Measurements from ENCODE around the gene APOD.
"Not testable (repeated sequence)": the region's sequence is repeated elsewhere in the genome, so short reads cannot be mapped to it uniquely, and the experiment has no call there.

The APOD gene

DNA sequence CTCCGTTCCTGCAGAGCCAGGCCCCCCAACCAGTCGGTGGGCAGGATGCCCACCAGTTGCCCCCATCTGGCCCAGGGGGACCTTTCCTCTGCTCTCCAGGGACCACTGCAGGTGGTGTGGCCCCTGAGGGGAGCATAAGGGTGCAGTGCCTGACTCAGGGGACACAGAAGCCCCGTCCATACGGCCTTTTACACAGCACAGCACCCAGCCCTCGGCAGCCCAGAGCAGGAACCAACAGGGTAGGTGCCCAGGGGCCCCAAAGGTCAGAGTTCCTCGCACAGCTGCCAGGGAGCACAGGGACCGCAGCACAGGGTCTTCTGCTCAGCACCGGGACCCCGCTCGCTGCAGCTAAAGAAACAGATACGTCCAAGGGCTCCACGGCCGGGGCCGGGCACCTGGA, 40.4 kb upstream of the APOD start:
- not testable (repeated sequence) for H3K9me3 ChIP-seq (replicated peaks in 1 of 11); H4K20me1 ChIP-seq

DNA sequence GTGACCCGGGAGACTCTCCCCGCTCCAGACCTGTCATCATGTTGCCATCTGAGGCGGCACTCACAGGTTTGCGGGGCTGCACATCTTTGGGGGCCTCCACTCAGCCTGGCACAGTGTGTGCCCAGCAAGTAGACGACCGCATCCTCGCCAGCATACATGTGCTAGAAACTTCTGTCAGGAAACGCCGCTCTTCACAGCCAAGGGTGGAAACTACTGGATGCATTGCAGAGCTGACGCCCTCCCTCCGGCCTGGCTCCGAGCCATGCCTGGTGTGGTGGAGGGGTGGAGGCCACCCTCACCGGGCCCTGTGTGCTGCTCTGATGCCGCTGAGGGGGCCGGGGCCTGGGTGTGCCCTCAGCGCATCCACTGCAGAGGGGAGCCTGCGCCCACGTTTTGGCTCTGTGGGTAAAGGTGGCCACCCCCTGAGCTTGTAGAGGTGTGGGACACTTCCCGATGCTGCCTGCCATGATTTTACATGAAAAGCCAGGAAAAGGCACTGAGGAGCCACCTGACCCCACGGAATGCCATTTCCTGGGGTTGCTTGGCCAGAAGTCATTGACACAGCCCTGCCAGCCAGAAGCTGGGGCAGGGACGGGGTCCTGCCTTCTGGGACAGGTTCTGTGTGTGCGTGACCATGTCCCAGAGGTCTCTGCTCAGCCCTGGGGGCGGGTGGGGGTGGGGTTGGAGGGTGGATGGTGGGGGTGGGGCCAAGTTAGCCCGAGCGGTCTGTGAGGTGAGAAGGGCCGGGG, 39.7 kb upstream of the APOD start:
- not testable (repeated sequence) for H3K9ac ChIP-seq; H3K27ac ChIP-seq; H3K4me2 ChIP-seq; H3K36me3 ChIP-seq; H3K9me3 ChIP-seq (replicated peaks in 1 of 11); H3K4me3 ChIP-seq; H4K20me1 ChIP-seq
- peaks cover 0 to 13% (median 0%) of the 10 kb centered on the region in 11 experiments; a peak in 8 of 22 replicates for H3K27me3 ChIP-seq
- H3K4me1 ChIP-seq, result peaks cover 0 to 19% (median 10%) of the 10 kb centered on the region in 10 experiments; a peak in 12 of 20 replicates

More for the DNA sequence above, 40.4 kb upstream of the APOD start:
- Histone ChIP-seq H3K4me1 (peaks cover 0 to 23% (median 11%) of the 10 kb centered on the region in 10 experiments; a peak in 12 of 20 replicates), H3K27me3 (peaks cover 0 to 17% (median 0%) of the 10 kb centered on the region in 11 experiments; a peak in 8 of 22 replicates)
- H3K4me3 ChIP-seq, H3K36me3 ChIP-seq, H3K4me2 ChIP-seq, H3K9ac ChIP-seq, H3K27ac ChIP-seq: not testable (repeated sequence)

DNA sequence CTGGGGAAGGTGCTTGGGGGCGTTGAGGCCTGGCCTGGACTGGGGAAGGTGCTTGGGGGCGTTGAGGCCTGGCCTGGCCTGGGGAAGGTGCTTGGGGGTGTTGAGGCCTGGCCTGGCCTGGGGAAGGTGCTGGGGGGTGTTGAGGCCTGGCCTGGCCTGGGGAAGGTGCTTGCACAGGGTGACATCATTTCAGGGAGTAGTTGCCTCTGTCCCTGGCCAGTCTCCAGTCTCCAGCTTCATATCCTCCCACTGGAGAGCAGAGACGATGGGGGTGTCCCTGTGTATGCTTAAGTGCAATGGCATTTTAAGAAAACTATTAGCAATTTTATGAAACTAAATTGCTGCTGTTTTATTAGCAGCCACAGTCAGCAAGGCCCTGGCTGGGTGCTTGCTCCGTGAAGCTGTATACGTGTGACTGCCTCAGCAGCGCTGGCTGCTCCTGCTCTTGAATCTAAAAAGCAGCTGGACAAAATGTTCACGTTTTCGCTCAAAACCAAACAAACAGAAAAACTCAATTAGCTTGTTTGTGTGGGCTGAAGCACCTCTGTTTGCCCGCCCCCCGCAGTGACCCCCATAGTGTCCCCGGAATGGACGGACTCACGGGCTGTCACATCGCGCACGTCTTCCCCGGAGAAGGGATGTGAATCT, 38.9 kb upstream of the APOD start:
- not testable (repeated sequence) for H3K4me2 ChIP-seq; H3K27me3 ChIP-seq; H3K27ac ChIP-seq; H3K4me3 ChIP-seq; H3K36me3 ChIP-seq; H4K20me1 ChIP-seq; H3K9ac ChIP-seq; H3K9me3 ChIP-seq (replicated peaks in 1 of 11)
- peaks cover 0 to 12% (median 3%) of the 10 kb centered on the region in 10 experiments; a peak in 12 of 20 replicates for H3K4me1 ChIP-seq

DNA sequence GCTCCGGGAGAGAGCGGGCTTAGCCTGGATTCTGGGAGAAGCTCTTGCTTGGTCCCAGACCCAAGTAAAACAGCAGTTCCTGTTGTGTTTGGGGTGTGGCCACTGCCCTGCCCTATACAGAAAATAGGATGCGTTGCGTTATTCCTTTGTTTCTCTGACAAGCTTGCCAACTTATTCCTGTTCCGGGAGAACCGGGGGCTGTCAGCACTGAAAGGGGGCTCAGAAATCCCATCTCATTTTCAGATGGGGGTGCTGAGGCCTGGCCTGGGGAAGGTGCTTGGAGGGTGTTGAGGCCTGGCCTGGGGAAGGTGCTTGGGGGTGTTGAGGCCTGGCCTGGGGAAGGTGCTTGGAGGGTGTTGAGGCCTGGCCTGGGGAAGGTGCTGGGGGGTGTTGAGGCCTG, 38.3 kb upstream of the APOD start:
- H3K27ac ChIP-seq; H3K36me3 ChIP-seq; H3K4me2 ChIP-seq; H3K4me3 ChIP-seq; H3K9ac ChIP-seq; H3K4me1 ChIP-seq; H3K9me3 ChIP-seq (replicated peaks in 1 of 11); H4K20me1 ChIP-seq; H3K27me3 ChIP-seq: not testable (repeated sequence)

DNA sequence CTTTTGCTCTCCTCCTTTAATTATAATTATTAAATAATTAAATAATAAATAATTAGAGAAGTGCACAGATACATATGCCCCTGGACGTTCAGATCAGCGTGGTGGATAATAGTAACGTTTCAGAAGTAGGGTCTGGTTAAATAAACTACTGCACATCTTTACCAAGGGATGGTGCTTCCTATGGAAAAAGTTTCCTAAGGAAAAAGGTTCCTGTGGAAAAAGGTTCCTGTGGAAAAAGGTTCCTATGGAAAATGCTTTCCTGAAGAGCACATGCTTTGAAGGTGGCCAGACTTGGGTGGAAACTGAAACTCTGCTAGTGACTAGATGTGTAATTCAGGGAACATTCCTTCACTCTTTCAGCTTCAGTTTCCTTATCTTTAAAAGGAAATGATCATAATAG, 37.4 kb upstream of the APOD start:
- H3K27ac ChIP-seq; H3K4me1 ChIP-seq; H3K9ac ChIP-seq; H3K27me3 ChIP-seq; H3K4me2 ChIP-seq; H4K20me1 ChIP-seq; H3K4me3 ChIP-seq; H3K9me3 ChIP-seq (replicated peaks in 1 of 11); H3K36me3 ChIP-seq: not testable (repeated sequence)

DNA sequence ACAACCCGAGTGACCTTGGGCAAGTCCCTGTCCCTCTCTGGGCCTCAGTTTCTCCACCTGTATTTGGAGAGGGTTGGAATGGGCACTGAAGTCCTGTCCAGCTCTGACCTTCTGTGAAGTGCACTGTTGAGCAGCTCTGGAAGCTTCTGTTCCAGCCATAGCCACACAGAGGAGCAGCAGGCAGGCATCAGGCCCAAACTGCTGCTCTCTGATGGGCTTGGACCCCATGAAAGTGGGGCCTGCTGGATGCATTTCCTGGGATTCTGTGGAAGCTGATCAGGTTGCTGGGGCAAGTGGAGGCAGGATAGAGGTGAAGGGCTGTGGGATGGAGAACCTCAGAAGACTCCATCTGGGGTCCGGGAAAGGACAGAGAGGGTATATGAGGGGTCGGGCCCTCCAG, 36.7 kb upstream of the APOD start:
- H3K9ac ChIP-seq; H3K36me3 ChIP-seq; H3K27ac ChIP-seq; H3K4me2 ChIP-seq; H3K27me3 ChIP-seq; H3K4me1 ChIP-seq; H3K9me3 ChIP-seq (replicated peaks in 1 of 11); H4K20me1 ChIP-seq; H3K4me3 ChIP-seq: not testable (repeated sequence)

DNA sequence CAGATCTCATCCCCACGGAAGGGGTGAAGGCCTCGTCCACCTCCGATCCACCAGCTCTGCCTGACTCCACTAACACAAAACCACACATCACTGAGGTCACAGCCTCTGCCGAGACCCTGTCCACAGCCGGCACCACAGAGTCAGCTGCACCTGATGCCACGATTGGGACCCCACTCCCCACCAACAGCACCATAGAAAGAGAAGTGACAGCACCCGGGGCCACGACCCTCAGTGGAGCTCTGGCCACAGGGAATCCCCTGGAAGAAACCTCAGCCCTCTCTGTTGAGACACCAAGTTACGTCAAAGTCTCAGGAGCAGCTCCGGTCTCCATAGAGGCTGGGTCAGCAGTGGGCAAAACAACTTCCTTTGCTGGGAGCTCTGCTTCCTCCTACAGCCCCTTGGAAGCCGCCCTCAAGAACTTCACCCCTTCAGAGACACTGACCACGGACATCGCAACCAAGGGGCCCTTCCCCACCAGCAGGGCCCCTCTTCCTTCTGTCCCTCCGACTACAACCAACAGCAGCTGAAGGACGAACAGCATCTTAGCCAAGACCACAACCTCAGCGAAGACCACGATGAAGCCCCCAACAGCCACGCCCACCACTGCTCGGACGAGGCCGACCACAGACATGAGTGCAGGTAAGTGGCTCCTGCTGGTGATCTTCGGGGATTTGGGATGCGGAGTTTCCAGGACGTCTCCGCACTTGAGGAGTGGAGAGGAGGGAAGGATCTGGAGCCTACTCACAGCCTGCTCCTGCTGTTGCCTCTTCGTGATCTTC, 36.0 kb upstream of the APOD start:
- not testable (repeated sequence) for H3K9ac ChIP-seq; H3K9me3 ChIP-seq (replicated peaks in 1 of 11); H4K20me1 ChIP-seq; H3K4me1 ChIP-seq; H3K27ac ChIP-seq; H3K4me2 ChIP-seq; H3K4me3 ChIP-seq; H3K36me3 ChIP-seq; H3K27me3 ChIP-seq

DNA sequence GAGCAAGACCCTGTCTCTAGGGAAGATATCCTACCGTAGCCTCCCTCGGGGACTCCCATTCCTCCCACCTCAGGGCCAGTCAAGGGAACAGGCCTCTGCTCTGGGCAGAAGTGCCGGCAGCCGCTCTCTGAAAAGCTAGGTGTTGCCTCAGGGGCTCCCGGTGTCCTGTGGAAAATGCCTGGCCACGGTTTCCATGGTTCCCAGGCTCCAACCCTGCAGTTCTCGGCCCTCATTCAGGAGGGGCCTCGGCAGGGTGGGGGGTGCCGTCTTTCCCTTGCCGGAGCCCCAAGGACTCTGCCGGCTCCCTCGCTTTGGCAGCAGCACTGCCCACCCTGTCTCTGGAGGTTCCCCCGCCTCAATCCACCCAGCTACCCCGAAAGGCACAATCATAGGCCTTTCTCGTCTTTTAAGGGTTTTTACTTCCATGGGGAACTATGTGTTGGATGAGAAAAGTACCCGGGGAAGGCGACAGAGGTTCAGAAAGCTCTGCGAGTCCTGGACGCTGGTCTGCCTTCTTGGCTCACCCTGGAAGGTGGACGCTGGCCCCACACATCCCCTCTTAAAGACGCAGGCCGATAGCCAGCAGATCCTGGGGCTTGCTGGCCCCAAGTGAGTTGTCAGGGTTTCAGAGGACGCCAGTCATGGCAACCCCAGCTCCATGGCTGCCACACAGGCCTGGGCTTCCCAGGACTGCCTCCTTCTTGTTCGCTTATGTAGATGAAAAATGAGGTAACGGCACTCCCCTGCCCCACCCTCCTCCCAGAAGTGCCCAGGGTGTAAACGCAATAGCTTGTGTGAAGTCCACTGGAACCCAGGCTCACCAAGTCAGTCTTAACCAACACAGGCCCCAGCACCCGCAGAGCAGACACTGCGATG, 34.3 kb upstream of the APOD start:
- H3K4me2 ChIP-seq, H3K27me3 ChIP-seq, H4K20me1 ChIP-seq, H3K9ac ChIP-seq, H3K4me1 ChIP-seq, H3K4me3 ChIP-seq, H3K27ac ChIP-seq, H3K36me3 ChIP-seq: not testable (repeated sequence)
- H3K9me3 ChIP-seq (replicated peaks in 1 of 11), result peaks cover 0 to 14% (median 8%) of the 10 kb centered on the region in 11 experiments; a peak in 15 of 22 replicates

DNA sequence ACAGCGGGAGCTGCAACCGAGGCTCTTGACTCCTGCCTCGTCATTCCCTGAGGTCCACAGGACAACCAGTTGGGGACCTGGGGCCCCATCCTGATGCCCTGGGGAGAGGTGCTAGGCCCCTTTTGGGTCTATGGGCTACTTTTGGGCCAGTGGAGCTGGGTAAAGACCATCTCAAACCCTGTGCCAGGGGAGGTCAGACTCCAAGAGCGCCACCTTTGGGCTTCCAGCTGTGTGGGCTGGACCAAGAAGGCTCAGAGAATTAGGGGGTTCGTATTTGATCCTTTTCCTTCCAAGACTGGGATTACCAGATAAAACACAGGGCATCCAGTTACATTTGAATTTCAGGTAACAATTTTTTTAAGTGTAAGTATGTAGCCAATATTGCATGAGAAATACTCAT, 33.4 kb upstream of the APOD start:
- peaks cover 0 to 23% (median 17%) of the 10 kb centered on the region in 11 experiments; a peak in 19 of 22 replicates for H3K9me3 ChIP-seq (replicated peaks in 1 of 11)
- H3K27me3 ChIP-seq, H3K9ac ChIP-seq, H3K4me2 ChIP-seq, H3K4me1 ChIP-seq, H4K20me1 ChIP-seq, H3K4me3 ChIP-seq, H3K27ac ChIP-seq, H3K36me3 ChIP-seq: not testable (repeated sequence)
